ENCODE measurements around the gene INPP5E.

GRCh38 chr9:136400038-136400834 lies 39.4 kb downstream of the INPP5E start, which contains the start of gene SNAPC4:
- TF ChIP-seq CTCF (IDR thresholded peaks at IDR 0.05) (peak; percentile 96 to 99 (median 98)), POLR2A (IDR thresholded peaks at IDR 0.05) (no peak)
